Measurements from ENCODE around the gene EPM2AIP1. TPM values are rescaled to one million over a fixed set of nuclear protein-coding genes. Genes with fewer than 3 reads are reported as not detected.
A peak's percentile ranks its signal among the peaks of the same experiment; 100 is the strongest.

Gene EPM2AIP1
- polyA plus RNA-seq, 1 of the 3 experiments (the other 2 are of a cell fraction): 4.7 TPM

GRCh38 chr3:36937492-36937891 lies 55.4 kb downstream of the EPM2AIP1 start:
- WGBS (ENCODE audit: low lambda C conversion rate): 60% methylated on average over 1 of the region's 1 CpG
- no peak overlapping the region for H3K4me2 ChIP-seq
- no peak for DNase-seq
- POLR2A ChIA-PET: no interaction called here
- peaks cover 0 to 3% of the 10 kb centered on the region in 2 experiments; a peak in 2 of 4 replicates for H3K4me1 ChIP-seq (ENCODE audit: control insufficient read depth in 1 of 2, insufficient read depth in 2 of 2, low read depth in 1 of 2, low read length in 1 of 2)
- no peak overlapping the region for H3K27ac ChIP-seq (ENCODE audit: low read depth in 2 of 2, low read length in 1 of 2)
- TF ChIP-seq SMC3 (IDR thresholded peaks at IDR 0.05; ENCODE audit: low read depth, low read length) (no peak), PBX3 (IDR thresholded peaks at IDR 0.05) (peak; percentile 33; the same call in 1 of the 2 replicates)
- H3K9me2 ChIP-seq: no peaks in the 10 kb centered on the region
- no peaks in the 10 kb centered on the region for H3F3A ChIP-seq (replicated peaks; ENCODE audit: insufficient read depth)
- H3K36me3 ChIP-seq (replicated peaks in 1 of 2; ENCODE audit: control insufficient read depth in 1 of 2, insufficient read depth in 2 of 2, low read length in 1 of 2): no peaks in the 10 kb centered on the region
- H4K20me1 ChIP-seq (ENCODE audit: insufficient read depth): no peaks in the 10 kb centered on the region
- no peaks in the 10 kb centered on the region for H3K27me3 ChIP-seq (ENCODE audit: insufficient read depth)
- peak overlapping the region; percentile 73; the same call in 1 of the 2 replicates for H2AFZ ChIP-seq (ENCODE audit: low read depth)
- H3K9me3 ChIP-seq: no peaks in the 10 kb centered on the region
- no peak overlapping the region for H3K4me3 ChIP-seq (ENCODE audit: low read depth in 2 of 2, low read length in 1 of 2)
- H3K9ac ChIP-seq: no peak overlapping the region
- H3K79me2 ChIP-seq (ENCODE audit: insufficient read depth): no peaks in the 10 kb centered on the region
- CTCF ChIA-PET: no interaction called here

Small RNAs within 50 kb of the gene (small RNA-seq; reads per million reads assigned to genes)
- 0 to 4.2 (median 0) reads per million in 7 experiments for gene RNU6ATAC4P

Other genes starting within 250 kb of the EPM2AIP1 start
- not detected in 2 replicates for gene DCLK3, start 228.6 kb downstream of the EPM2AIP1 start, polyA plus RNA-seq (2012; rRNA removed)
- 0.16 and 0.39 TPM in 2 replicates for gene TRANK1, start 48.1 kb downstream of the EPM2AIP1 start, polyA plus RNA-seq (2012; rRNA removed)
- gene MLH1, start 387 bp upstream of the EPM2AIP1 start, polyA plus RNA-seq (2012; rRNA removed): 24.0 and 30.2 TPM in 2 replicates
- gene LRRFIP2, start 181.5 kb upstream of the EPM2AIP1 start, polyA plus RNA-seq (2012; rRNA removed): 27.2 and 29.8 TPM in 2 replicates

All from SK-N-SH (cell line).